GM12891 (cell line): Measurements from ENCODE around the gene AFDN.
A peak's percentile ranks its signal among the peaks of the same experiment; 100 is the strongest.

ENCODE experiments used
- DNase-seq: peaks from one replicate; pipeline ENCODE4 v3.0.0; 2011; ENCODE audit warnings: low spot score; ENCODE audit not compliant: insufficient read length
- FAIRE-seq: peaks from 2 replicates; lab custom pipeline; 2011; peaks lifted over from hg19 to GRCh38; lab: Jason Lieb, UNC
- PAX5 ChIP-seq: IDR thresholded peaks from 2 replicates; pipeline ENCODE4 v1.6.1; 2011; ENCODE audit warnings: low read length, moderate library complexity, mild to moderate bottlenecking; ENCODE audit not compliant: insufficient read depth, severe bottlenecking
- POLR2A ChIP-seq: IDR thresholded peaks from 2 replicates; pipeline ENCODE4 v1.6.1; 2011; ENCODE audit warnings: low read depth, low read length, control low read depth
- POLR2AphosphoS5 ChIP-seq: IDR thresholded peaks from 2 replicates; pipeline ENCODE4 v1.6.1; 2011; ENCODE audit warnings: low read depth, low read length, control low read depth
- POU2F2 ChIP-seq: IDR thresholded peaks from 2 replicates; pipeline ENCODE4 v1.6.1; 2011; ENCODE audit warnings: low read depth, mild to moderate bottlenecking, control low read depth, low read length, moderate library complexity
- SPI1 ChIP-seq: IDR thresholded peaks from 2 replicates; pipeline ENCODE4 v1.6.1; 2011; ENCODE audit warnings: low read depth, low read length, control low read depth
- TAF1 ChIP-seq: IDR thresholded peaks from 2 replicates; pipeline ENCODE4 v1.6.1; 2011; ENCODE audit warnings: low read depth, low read length, control low read depth

Gene AFDN

DNA sequence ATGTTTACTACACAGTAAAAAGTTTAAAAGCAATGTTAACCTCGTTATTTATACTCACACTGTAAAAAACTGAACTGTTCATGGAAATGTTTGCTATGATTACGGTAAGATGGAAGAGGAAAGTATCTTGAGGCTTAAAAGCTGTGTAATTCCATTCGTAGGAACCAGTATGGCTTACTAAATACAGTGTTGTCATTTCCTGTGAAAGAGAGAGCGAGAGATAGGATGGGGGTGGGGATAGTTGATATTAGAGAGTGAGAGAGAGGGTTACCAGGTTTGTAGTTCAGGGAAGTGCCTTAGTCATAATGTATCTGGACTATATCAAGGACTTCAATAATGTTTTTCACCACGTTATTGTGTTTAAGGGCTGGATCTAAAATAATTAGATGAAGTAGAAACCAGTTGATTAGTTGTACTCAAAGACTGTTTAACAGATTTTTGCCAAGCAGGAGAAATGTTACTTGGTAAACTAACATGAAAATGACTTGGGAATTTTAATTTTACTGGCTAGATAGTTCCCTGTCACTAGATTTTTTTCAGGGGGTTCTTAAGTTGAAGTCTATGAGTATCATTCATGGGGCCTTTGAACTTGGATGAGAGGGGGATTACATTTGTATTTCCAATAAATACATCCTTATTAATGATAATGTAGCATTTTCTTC lies 30.4 kb downstream of the AFDN start:
- FAIRE-seq = peak; percentile 66
- TF ChIP-seq PAX5 (no peak), POLR2A (no peak), SPI1 (no peak), POLR2AphosphoS5 (no peak), TAF1 (no peak), POU2F2 (no peak)
- DNase-seq = no peak

DNA sequence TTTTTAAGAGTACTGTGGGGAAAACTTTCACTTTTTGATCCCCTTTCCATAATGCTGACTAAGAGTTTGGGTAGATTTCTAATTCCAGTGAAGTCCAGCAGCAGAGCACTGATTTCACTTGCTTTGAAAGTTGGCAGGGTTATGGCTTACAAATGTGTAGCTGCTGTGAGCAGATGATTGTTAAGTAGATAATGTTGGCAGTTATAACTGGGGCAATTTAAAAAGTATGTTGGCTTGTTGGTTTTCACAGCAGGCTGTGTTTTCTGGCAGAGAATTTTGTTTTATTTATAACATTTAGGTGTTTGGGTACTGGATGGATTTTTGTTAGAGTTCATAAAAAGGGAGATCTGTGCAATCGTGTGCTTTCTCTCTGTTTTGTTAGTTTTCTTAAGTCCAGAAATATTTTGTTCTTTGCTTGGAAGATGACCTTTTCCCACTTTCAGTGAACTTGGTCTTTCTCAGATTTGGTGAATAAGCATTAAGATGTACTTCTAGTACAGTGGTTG lies 31.4 kb downstream of the AFDN start:
- TF ChIP-seq SPI1 = no peak
- no peak for TF ChIP-seq POLR2A
- TF ChIP-seq POU2F2 = no peak
- TF ChIP-seq PAX5 = no peak
- peak; percentile 33 for FAIRE-seq
- DNase-seq = no peak

DNA sequence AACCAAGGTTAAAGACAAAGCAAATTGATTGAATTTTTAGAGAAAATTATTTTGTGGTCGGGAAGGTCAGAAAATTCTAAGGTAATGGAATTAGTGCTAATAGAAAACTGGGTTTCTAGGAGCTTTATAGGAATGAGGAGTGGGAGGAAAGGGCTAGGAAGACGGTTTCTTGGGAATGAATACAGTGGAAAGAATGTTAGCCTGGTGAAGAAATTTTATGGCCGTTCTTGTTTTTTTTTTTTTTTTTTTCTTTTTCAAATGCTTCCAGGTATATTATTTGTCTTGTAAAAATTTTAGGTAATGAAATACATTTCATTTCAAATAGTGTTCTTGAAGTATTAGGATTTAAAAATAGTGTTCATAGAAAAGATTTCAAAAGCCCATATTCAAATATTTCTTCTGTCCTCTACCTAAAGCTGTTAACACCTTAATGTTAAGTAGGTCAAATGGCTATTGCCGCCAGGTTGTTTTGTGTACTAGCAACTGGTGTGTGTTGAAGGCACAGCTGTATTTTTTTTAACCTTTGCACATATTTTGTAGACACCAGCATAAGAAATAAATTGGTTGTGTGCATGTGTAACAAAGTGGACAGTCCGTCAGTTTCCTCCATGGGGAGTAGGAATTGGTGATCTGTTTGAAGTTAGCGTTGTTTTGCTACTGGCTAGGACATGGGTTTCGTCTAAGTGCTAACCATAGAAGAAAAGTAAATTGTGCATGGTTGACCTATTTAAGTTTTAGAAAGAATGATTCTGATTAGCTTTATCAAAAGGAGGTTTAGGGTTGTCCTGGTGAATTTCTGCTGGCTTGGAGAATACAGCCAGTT lies 32.3 kb downstream of the AFDN start:
- FAIRE-seq (peak; percentile 82), DNase-seq (no peak)
- no peak for TF ChIP-seq POLR2AphosphoS5
- TF ChIP-seq POLR2A = no peak
- TF ChIP-seq SPI1 = no peak
- no peak for TF ChIP-seq TAF1
- no peak for TF ChIP-seq POU2F2
- TF ChIP-seq PAX5 = no peak

DNA sequence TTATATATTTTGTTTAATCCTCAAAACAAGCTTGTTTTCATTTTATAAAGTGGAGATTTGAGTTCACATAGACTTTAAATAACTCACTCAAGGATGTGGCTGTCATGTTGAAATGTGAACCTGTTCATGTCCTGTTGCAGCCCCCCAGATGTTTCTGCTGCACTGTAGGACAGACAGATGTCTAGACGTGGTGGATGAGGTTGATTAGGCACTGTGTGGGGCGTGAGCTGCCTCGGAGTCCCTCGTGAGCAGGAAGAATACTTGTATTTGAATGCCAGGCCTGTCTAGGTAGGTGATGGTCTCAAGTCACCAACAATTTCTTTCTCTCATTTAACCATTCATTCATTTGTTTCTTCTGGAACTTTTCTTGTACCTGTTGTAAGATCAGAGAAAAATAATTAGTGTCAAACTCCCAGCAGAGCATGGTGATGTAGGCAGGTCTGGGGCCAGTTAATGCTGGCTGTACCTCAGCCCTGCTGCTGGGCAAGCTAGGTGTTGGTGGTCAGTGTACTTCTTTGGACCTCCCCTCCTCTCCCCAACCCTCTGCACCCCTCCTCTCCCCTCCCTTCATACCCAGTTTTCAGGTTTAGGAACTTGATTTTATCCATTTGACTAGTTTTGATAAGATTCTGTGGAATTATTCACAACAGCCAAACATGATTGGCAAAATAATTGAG lies 34.0 kb downstream of the AFDN start:
- peak; percentile 68 for FAIRE-seq

DNA sequence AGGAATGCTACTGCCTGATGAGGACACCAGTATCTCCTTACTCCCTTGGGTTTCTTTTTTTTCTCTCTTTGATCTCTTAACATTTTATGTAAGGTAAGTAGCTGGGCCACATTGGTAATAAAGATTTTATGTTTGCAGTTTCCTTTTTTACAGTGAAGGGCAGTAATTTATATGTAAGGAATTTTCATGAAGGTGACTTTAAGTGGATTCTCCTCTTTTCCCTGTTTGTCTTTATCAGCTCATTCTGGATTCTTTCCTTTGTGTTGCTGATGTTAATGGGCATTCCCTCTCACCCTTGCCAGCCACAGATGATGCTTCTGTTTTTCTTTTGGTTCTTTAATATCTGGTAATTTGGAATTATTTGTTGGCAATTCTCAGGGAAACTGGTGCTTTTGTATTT lies 34.7 kb downstream of the AFDN start:
- FAIRE-seq (no peak), DNase-seq (no peak)
- no peak for TF ChIP-seq TAF1
- no peak for TF ChIP-seq POLR2A
- no peak for TF ChIP-seq PAX5
- no peak for TF ChIP-seq POU2F2
- no peak for TF ChIP-seq POLR2AphosphoS5
- TF ChIP-seq SPI1 = no peak

More for the DNA sequence above, 34.0 kb downstream of the AFDN start:
- DNase-seq = no peak
- TF ChIP-seq PAX5 (no peak), TAF1 (no peak)

DNA sequence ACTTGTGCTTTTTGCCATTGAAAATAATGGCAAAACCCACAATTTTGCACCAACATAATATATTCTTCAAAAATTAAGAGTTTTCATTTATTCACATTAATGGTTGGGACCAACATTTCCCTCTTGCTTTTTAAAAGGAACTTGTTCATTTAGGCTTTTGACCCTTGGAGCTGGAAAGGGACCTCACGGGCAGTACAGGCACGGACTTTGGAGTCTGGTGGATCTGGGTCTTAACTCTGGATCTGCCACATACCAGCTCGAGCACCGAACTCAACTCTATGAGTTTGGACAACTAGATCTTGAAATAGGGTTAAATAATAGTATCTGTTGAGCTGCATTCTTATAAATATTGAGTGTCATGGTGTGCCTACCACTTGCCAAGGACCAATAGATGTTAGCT lies 37.2 kb downstream of the AFDN start:
- DNase-seq (no peak), FAIRE-seq (no peak)
- TF ChIP-seq PAX5 (no peak), POLR2AphosphoS5 (no peak), SPI1 (no peak), POU2F2 (no peak), POLR2A (no peak), TAF1 (no peak)

DNA sequence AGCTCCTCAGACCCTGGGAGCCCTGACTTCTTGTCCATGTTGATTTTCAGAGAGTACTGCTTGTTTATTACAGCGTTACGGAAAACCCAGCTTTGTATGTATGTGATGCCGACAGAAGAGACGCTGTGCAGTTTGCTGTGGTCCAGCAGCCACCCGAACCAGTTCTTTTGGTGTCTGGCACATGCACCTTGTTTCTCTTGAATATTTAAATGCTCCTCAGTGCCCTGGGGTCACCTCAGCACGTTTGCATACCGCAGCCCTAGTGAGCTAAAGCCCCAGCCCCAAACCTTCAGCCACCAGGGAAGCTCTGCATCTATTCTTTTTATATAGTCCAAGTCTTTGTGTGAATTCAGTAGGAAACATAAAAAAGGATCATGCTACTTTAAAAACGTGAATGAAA lies 39.9 kb downstream of the AFDN start:
- TF ChIP-seq POLR2AphosphoS5 (no peak), PAX5 (no peak), SPI1 (no peak), POLR2A (no peak), POU2F2 (no peak), TAF1 (no peak)
- DNase-seq (no peak), FAIRE-seq (no peak)

DNA sequence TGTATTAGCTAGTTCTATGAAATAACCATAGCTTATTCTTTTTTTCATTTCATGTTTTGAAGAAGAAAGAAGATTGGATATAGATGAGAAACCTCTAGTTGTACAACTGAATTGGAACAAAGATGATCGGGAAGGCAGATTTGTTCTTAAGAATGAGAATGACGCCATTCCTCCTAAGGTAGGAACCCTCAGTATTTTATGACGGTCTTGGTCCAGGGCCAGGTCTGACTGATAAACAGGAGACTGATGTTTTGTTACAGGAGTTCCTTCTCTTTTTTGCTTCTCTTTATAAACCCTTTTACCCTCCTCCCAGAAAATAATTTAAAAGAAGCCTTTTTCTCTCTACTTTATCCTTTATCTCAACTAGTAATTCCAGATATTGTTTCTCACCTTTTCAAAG lies 43.6 kb downstream of the AFDN start:
- DNase-seq (no peak), FAIRE-seq (no peak)
- no peak for TF ChIP-seq PAX5
- no peak for TF ChIP-seq POLR2A
- no peak for TF ChIP-seq POLR2AphosphoS5
- TF ChIP-seq SPI1 = no peak
- TF ChIP-seq TAF1 = no peak
- TF ChIP-seq POU2F2 = no peak

DNA sequence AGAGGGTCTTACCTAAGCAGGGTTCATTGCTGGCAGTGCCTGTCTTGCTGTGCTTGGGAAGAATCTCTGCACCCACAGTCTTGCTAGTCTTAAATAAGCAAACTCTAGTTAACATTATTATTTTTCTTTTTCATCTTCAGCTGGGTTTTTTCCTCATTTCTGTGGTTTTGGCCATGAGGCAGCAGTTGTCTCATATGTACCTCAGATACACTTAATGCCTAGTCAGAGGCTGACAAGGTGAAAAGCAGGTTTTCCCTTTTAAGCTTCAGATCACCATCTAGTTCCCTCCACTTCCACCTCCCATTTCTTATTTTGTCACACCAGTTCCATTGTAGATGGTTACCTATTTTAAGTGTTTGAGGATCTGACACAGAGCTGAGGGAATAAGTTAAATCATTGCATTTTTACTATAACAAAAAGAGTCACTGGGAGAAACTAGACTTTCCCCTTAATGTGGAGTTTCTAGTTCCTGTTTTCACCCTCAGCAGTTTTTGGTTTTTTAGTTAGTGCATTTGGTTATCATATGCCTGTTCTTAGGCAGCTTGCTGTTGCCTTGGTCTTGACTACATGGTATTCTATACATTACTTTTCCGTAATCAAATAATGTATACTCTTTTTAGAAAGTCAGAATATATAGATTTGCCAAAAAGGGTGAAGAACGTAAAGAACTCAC lies 46.0 kb downstream of the AFDN start:
- FAIRE-seq = peak; percentile 55
- no peak for DNase-seq
- TF ChIP-seq POU2F2 (no peak), SPI1 (peak; percentile 42; the same call in 1 of the 2 replicates)
